Fibroblast of pulmonary artery (primary cell): ENCODE measurements around the gene PPP1R26.

Experiments used
- DNase-seq: peaks from one replicate; pipeline ENCODE4 v3.0.0-alpha.2; 2010; ENCODE audit warnings: low read depth
- H3K4me3 ChIP-seq: replicated peaks from 2 replicates; pipeline ENCODE4 v1.5.1; 2011; ENCODE audit warnings: low read depth, mild to moderate bottlenecking, control low read depth, low read length, moderate library complexity
- TF ChIP-seq, protein P1 (sequence below): IDR thresholded peaks from 2 replicates; pipeline ENCODE4 v1.5.1; 2011; ENCODE audit warnings: mild to moderate bottlenecking, control low read depth, low read length, inconsistent platforms; ENCODE audit errors: missing control alignments

PPP1R26 gene

DNA sequence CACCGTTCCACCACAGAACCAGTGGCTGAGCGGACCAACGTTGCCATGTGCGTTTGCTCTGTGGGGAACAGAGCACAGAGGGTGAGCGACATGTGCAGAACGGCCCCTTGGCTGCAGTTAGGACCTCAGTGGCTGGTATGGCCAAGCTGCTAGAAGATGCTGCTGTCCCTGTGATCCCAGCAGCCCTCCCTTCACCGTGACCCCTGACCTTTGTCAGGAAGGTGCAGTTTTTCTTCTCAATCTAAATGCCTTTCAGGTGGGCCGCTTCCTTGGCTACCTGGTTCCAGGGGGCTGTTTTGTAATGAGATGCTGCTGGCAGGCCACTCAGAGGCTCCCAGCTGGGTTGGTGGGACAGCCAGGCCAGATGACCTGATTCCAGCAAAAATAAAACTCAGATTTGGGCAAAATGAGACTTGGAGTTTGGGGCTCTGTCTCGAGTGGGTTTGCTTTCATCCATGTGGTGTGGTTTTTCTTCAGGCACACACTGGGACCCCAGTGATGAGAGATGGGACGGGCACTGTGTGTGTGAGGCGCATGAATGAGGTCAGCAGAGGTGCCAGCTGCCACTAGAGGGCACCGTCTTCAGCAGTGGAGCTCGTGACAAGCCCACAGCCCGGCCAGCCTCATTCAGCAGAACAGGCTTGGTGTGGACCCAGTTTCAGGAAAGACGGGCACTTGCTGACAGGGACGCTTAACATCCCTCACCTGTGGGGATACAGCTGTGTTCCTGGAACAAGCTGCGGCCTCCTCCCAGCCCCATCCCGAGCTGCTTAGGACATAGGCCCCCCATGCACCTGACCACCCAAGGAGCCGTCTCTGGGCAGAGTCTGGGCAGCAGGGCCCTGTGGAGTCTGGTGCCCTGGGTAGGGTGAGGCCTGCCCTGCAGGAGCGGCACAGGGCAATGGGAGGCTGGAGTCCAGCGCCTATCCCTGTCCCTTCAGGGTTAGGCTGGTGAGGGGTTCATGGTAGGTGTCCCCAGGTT is 25.0 kb downstream of the PPP1R26 start:
- DNase-seq = peak; percentile 77
- TF ChIP-seq, protein P1, sequence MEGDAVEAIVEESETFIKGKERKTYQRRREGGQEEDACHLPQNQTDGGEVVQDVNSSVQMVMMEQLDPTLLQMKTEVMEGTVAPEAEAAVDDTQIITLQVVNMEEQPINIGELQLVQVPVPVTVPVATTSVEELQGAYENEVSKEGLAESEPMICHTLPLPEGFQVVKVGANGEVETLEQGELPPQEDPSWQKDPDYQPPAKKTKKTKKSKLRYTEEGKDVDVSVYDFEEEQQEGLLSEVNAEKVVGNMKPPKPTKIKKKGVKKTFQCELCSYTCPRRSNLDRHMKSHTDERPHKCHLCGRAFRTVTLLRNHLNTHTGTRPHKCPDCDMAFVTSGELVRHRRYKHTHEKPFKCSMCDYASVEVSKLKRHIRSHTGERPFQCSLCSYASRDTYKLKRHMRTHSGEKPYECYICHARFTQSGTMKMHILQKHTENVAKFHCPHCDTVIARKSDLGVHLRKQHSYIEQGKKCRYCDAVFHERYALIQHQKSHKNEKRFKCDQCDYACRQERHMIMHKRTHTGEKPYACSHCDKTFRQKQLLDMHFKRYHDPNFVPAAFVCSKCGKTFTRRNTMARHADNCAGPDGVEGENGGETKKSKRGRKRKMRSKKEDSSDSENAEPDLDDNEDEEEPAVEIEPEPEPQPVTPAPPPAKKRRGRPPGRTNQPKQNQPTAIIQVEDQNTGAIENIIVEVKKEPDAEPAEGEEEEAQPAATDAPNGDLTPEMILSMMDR = peak; percentile 84
- no peak overlapping the region for H3K4me3 ChIP-seq

GRCh38 chr9:135505406-135506187 is 26.0 kb downstream of the PPP1R26 start:
- DNase-seq = no peak
- TF ChIP-seq, protein P1 = no peak
- no peak overlapping the region for H3K4me3 ChIP-seq

- no peak overlapping the region for H3K4me3 ChIP-seq
- DNase-seq = peak; percentile 28
- TF ChIP-seq, protein P1 = no peak
Observed at GRCh38 chr9:135506327-135507103, 26.9 kb downstream of the PPP1R26 start.

DNA sequence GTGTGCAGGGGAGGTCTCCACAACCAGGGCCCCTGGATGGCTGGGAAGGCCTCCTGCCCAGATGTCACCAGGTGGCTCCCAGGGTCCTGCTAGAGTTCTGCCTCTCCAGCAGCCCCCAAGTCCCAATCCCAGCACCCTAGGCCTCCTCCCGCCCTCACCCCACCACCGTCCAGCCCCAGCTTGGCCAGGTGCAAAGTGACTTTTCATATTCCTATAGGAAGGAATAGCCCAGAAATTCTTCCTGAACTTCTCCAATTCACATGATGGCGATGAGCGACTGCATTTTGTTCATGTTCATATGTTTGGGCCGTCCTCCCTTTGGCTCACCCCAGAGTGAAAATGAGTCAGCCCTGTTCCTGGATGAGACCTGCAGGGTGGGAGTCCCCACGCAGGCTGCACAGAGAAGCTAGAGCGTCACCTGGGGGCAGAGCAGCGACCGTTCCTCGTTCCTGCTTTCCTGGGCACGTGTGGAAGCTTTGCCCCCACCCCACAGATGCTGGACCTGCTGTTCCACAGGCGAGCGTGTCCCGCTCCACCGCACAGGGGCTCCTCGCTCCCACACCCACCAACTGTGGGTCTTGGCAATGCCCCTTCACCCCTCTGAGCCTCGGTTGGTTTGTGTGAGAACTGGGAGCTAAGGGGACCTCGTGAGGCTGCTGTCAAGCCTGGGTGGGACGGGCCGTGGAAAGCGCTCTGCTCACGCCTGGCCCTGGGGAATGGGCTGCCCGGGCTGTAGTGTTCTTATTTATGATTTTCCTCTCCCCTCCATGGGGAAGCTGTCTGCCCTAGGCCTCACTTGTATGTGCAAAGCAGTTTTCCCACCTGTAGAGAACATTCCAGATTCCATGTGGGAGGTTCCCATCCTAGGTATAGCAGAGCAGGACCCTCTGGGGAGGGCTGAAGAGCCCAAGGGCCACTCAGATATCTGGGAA is 27.8 kb downstream of the PPP1R26 start:
- no peak for DNase-seq
- H3K4me3 ChIP-seq = no peak overlapping the region
- TF ChIP-seq, protein P1 = no peak

- no peak for DNase-seq
- TF ChIP-seq, protein P1 = no peak
- no peak overlapping the region for H3K4me3 ChIP-seq
Observed at GRCh38 chr9:135508211-135508820, 28.7 kb downstream of the PPP1R26 start.
